AG08395 (cell line): ENCODE results near the gene TSPAN7.
A peak's percentile ranks its signal among the peaks of the same experiment; 100 is the strongest.

Experiments used
- DNase-seq: peaks from one replicate; pipeline ENCODE4 v3.0.0; 2012; ENCODE audit warnings: mixed read lengths, low spot score

TSPAN7 gene, protein sequence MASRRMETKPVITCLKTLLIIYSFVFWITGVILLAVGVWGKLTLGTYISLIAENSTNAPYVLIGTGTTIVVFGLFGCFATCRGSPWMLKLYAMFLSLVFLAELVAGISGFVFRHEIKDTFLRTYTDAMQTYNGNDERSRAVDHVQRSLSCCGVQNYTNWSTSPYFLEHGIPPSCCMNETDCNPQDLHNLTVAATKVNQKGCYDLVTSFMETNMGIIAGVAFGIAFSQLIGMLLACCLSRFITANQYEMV

DNA sequence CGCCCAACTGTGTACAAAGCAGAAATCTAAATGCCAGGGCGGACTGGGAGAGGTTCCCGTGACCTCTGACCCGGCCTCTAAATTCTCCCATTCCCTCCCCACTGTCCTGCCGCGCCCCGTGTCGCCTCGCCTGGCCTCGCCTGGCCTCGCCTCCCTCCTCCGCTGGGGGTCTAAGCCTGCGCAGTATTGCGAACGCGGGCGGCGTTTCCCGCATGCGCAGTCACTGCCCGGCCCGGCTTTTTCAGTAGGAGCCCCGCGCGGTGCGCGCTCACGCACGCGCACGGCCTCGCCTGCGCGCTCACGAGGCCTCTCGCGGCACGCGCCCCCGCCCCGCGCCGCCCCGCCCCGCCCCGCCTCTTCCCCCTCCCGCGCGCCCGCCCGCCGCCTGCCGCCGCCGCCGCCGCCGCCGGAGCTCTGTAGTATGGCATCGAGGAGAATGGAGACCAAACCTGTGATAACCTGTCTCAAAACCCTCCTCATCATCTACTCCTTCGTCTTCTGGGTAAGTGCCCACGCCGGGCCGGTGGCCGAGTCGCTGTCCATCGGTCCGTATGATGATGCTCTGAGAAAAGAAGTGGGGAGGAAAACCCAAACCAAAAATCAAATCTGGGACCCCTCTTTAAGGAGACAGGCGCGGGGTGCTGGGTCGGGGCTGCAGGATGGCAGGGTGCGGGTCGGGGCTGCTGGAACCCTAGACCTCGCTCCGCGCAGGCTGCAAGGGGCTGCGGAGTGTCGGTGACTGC lies at the start of gene TSPAN7:
Gene TSPAN7, plus strand, starts transcription at position 417 of the 743 bp plus-strand sequence. Its CDS starts 5 bp downstream, at position 422.
- peak; percentile 72 for DNase-seq

DNA sequence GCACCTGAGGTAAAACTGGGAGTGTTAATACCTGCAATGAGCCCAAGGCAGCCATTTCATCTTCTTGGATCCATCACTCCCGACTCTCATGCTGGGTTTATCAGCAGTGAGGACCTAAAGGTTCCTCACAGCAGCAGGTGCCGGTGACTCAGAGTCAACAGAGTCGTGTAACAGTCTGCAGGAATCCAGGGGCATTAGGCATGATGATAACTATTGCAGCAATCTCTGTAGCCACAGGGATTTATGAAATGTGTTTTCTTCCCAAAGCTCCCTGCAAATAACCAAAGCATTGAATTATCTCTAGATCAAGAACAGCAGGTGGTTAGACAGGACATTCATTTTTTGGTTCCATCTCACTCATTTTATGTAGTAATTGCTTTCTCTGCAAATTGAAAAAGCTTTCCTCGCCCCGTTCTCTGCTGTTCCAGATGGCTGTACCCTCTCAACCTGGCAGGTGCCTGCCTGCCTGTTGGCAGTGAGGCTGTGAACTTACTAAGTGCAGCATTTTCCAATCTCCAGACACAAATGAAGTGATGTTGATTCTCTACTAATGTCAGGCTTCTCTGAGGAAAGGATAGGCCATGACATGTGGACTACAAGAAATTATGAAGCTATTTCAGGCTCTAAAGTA lies 48.1 kb upstream of the TSPAN7 start:
- no peak for DNase-seq

DNA sequence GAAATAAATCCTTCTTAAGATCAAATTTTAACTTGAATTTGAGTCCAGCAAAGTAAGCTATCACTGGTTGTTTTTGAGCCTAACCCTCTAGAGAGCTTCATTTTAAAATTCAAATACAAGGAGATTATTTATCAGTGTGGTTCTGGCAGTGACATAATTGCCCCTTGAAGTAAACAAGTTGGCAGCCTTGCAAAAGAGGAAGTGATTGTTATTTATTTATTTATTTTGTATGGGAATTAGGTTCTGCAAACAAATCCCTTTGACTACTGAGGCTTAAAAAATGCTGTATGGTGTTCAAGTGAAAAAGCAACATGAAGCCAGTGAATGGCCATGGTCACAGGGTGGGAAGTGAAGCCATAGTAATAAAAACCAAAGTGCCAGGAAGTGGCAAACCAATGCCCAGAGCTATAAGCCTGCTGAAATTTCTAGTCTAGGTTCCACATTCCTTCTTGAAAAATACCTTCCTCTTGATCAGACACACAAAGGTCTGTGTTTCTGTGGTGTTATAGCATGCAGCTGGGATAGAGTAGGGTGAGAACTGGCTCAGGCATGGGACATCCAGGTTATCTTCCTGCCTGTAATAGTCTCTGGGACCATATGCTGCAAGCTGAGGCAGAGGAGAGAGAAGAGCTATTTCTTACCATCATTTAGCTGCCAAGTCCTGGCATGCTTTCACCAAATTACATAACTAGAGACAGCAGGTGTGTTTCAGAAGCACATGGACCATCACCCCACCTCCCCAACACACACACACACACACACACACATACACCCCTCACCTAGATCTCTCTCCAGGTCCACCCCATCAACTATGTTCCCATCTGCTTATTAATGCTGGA lies 47.1 kb upstream of the TSPAN7 start:
- DNase-seq, result no peak

DNA sequence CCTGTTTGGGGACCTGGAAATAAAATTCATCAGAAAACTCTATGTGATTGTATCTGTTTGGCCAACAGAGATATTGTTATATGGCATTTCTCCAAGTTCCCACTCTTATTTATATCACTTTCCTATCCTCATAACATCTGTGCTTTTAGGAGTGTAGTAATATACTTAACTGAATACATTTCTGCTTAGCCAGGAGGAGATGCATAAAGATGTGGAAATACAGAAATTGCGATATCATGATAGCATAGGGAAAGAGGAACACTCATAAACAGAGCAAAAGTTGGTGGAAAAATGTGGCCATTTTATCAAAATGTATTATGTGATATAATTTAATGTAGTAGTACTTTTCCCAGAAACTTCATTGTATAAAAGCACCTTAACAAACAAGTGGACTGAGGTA lies 46.1 kb upstream of the TSPAN7 start:
- DNase-seq, result no peak

DNA sequence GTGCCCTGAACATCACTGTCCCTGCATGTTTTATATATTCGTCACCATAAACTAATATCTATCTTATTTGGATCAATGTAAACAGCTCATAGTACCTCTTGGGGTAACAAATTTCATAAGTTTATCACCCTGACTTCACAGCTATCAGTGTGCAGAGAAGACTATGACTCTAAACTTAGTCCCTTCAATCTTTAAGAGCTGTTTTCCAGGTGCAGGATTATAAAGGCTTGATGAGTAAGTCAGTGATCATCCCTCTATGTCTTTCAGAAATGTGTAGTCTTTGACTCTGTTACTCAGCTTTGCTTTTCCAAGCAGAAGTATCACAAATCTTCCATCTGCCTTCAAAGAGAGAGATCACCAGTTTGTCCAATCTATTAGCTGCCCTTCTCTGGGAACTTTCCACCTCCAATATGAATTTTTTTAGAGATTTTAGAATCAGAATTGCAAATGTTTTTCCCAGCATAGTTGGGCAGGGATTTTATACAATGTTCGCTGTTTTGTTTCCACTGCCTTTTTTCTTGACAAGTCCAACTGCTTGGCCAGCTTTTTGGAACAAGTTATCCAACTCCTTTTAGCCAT lies 45.1 kb upstream of the TSPAN7 start:
- DNase-seq, result no peak

DNA sequence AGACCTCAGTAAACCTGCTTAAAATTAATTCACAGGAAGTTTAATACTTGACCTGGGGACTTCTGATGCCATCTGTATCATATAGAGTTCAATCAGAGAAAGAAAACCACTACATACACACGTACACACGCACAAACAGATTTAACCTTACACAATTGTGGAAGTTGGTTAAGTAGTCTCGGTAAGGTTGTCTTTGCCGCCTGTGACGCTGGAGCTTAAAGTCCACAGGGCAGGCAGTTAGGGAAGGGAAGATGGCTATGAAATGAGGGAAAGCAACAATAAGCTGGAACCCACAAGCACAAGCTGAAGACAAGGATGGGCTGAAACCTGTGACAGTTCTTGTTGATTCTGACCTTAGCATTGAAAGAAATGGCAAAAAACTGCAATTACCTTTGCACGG lies 41.7 kb upstream of the TSPAN7 start:
- DNase-seq, result no peak

DNA sequence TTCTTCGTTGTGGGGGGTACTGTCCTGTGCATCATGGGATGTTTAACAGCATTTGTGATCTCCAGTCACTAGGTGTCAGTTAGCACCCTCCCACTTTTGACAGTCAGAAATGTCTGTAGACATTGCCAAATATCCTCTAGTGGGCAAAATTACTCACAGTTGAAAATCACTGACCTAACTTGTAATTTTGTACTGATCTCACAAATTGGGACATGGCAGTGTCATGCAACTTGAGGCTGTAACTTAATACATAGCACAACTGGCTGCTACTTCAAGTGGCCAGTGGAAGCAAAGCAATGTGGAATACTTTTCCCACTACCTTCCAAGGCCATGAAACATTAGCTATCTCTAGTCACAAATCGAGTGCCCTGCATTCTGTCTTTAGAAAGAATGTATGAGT lies 23.2 kb upstream of the TSPAN7 start:
- no peak for DNase-seq

DNA sequence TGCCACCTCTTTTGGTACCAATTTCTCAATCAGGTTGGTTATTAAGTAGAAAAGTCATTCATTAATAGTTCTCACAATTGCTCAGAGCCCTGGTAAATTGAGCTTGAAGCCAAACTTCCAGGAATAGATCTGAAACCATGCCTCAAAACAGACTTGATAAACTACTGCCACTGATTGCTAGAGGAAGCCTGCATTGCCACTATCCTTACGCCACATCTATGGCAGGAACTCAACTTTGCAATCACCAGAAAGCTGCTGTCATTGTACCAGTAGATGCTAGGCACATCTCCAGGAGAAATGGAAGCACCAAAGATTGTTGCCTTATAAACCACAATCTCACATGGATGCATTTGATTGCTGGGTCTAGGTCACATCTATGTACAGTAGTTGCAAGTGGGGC lies 21.6 kb upstream of the TSPAN7 start:
- no peak for DNase-seq

DNA sequence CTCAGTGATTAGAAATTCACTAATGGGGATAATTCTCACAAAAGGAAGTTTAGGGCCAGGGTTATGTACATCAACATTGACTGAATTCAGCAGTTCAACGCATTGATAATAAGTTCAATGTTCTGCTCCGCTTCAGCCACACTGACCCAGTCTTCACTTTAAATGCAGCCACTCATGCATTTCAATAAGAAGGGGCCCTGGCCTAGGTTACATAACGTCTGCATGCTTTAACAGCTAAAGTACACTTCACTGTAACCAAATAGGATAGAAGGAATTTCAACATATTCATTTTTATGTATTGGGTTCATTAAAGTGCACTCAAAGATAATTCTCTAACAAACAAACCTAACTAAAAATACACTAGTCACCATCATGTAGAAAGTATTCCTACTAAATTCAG lies 12.8 kb upstream of the TSPAN7 start:
- no peak for DNase-seq

DNA sequence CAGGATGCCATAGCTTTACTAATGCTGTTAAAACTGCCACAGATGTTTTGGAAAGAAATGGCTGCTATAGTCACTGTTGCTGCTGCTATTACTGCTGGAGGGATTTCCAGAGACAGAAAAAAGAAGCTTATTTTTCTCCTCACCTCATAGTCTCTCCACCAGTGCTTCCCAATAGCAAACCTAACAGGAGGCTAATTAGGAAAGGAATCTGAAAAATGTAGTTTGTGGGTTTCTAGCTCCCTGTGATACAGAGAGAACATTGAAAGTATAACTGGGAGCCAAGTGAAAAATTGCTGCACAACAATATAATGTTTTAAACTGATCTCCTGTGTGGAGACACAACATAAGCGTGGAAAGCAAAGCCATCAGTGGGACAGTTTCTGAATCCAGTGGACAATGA lies 8.6 kb upstream of the TSPAN7 start:
- no peak for DNase-seq

DNA sequence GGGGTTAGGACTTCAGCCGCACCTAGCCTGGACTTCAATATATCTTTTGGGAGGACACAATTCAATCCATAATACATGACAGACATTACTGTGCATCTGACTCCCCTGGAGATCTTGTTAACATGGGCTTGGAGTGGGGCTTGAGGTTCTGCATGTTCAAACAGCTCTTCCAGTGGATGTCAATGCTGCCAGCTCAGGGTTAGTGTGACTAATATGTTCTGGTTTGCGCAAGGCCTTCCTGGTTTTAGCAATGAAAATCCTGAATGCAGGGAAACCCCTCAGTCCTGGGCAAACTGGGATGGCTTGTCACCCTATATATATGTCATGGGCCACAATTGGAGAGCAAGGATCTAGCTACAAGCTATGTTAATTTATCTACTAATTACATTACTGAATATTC lies 2.7 kb upstream of the TSPAN7 start:
- DNase-seq, result no peak

DNA sequence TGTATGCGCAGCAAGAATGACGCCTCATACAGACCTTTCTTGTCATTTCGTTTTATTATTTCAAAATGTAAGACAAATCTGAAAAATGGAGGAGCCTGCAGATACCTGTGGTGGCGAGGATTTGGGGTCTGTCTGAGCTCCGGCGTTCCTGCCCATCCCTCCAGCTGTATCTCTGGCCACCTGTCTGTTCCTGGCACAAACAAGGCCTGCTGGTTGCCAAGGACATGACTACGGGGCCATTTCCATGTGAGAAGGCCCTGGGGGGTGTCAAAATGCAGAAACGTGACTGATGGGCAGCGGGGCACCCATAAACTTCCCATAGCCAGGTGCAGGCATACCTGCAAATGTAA lies 591 bp upstream of the TSPAN7 start:
- no peak for DNase-seq

DNA sequence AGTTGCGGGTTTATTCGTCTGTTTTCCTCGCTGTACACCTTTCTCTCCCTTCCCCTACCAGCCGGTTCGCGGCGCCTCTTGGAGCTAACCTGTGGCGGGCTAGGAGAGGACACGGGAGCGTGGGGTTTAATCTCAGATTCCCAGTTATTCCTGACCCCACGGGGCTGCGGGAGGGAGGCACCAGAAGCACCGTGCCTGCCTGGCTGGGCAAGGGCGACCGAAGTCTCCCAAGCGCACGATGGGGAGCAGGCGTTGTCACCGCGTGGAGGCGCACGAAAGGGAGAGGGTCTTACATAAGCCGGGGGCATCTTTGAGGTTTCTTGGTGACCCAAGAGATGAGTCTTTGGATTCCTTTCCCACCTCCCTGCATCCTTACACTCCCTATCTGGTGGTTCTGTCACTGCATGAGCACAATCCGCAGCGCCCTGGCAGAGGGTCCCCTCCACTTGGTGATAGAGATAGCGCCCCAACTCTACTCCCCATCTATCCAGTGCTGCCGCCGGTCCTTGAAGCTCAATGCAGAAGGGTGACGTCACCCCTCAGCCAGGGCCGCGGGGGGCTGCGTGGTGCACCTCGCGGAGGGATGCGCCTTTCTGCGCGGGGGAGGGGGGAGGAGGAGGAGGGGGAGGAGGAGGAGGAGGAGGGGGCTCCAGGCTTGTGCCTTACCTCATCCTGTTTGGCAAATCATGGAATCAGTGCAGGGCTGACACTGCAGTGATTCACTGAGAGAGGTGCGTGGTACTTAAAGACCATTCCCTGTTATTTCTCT lies 793 bp downstream of the TSPAN7 start:
- no peak for DNase-seq

DNA sequence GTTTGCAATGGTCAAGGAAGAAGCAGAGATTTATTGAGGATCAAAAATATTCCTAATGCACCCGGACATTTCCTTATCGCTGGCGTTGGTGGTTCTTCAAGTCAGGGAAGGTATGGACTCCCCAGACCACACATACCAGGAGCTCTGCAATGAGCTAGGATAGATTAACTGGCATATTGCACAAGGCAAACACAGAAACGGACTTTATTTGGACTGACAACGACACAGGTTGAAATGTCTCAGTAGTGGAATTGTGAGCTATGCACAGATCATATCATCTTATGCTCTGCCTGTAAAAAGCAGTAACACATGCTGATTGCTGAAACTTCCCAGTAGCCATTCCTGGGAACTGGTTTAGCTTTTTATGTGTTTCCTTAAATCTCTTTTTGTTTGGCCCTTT lies 1.7 kb downstream of the TSPAN7 start:
- no peak for DNase-seq

DNA sequence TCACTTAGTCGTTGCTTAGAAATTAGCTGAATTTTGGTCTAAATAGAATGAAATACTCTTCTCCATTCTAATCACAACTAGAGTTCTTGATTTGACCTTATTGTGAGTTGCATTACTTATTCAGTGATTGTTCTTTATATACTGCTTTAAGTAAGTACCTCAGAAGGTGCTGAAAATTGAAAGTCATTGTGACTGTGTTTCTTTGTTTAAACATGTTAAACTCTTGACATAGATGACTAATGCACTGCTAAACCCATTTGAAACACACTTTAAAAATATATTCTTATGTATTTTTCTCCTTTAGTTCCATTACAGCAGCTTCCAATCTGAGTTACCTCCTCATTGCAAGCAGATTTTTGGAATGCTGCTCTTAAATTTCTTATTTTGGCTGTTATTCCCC lies 9.1 kb downstream of the TSPAN7 start:
- no peak for DNase-seq

DNA sequence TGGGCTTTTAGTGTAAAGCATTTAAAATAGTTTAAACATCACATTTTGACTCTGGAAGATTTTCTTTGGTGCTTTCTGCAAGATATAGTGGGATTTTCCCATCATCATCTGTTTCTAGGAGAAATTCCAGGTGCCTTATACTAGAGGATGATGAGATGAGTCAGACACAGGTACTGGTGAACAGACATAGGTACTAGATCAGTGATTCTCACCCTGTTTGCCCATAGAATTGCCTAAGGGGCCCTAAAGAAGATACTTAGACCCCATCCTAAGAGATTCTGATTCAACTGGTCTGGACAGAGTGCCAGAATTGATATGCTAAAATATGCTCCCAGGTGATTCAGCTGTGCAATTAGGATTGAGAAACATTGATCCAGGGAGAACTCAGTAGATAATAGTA lies 9.7 kb downstream of the TSPAN7 start:
- no peak for DNase-seq

DNA sequence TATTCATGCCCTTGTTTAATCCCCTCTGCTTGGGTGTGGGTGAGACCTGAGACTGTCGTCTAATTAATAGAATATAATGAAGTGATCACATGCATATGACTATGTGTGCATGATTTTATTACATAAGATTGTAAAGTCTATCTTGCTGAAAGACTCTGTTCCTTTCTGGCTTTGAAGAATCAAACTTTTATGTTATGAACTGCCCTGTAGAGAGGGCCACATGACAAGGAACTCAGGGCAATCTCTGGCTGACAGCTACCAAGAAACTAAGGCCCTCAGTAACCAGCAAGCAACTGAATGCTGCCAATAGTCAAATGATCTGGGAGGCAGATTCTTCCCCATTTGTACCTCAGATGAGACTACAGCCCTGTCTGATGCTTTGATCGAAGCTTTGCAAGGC lies 13.5 kb downstream of the TSPAN7 start:
- DNase-seq, result no peak

DNA sequence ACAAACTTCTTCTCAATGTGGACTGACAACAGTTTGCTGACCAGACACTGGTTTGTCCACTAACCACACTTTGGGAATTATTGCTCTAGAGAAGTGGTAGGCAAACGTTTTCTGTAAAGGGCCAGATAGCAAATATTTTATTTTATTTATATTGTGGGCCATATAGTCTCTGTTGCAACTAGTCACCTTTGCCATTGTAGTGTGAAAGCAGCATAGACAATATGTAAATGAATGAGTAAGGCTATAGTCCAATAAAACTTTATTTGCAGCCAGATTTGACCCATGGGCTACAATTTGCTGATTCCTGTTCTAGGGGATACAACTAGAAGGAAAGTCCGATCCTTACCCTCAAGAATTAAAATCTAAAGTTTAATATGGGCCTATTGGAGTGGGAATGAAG lies 14.5 kb downstream of the TSPAN7 start:
- no peak for DNase-seq

DNA sequence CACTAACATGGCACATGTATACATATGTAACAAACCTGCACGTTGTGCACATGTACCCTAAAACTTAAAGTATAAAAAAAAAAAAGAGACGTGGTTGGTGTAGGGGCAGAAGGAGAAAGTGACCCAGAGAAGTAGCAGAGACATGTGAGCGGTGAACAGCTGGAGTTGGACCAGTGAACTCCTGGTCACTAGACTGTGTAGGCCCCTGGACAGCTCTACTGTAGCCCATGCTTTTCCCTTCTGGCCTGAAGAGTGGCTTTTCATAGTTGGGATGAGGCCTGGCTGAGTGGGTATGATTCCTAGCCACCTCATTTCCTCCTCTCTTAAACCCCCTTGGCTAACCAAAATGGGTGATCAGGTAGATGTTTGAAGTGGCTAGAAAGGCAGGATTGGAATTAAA lies 16.4 kb downstream of the TSPAN7 start:
- DNase-seq, result no peak

DNA sequence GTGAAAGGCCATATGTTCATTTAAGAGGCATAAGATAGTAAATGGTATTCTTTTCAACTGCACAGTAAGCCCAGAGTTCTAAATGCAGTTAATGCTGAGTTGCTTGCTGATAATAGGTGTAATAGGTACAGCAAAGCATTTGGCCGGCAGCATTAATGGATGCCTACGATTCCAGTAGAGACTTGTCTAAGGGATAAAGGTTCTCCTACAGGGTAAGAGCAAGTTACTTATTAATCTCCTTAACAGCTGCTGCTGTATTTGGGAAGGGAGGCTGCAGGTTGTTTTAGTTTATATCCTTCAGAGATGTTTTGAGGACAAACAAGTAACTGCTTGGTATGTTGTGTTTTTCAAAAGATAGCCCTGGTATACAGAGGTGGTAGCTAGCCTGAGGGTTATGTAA lies 16.8 kb downstream of the TSPAN7 start:
- DNase-seq, result no peak

DNA sequence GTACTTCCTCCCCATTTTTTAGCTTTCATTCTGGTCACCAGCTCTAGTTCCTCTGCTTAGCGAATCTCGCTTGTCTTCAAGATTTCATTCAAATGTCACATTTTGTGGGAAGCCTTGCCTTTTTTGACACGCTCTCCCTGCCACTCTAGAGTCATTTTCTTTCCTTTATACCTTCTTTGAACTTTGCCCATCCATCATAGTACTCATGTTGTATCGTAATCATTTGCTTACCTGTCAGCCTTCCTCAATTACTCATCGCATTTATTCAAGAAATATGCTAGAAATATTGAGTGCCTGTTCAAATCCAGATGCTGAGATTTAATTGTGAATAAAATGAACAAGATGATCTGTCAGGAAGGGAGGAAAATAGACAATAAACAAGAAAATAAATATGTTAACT lies 21.8 kb downstream of the TSPAN7 start:
- no peak for DNase-seq

DNA sequence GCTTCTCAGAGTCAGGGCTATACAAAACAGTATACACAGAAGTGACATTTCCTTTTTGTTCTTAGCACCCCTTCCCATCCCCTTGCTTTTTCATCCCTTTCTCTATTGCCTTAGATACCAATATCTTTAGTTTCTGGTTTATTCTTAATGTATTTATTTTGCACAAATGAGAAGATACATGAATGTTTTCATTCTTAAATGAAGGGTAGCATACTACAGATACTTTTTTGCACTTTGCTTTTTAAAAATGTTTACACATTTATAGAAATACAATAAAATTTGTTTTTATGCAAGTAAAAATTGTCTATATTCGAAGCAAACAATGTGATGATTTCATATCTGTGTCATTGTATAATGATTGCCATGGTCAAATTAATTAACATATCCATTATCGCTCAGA lies 33.1 kb downstream of the TSPAN7 start:
- DNase-seq, result no peak
